Gastroesophageal sphincter (tissue), 4 donors: ENCODE results near the gene TDO2. TPM values are rescaled to one million over a fixed set of nuclear protein-coding genes. Genes with fewer than 3 reads are reported as not detected.

Source experiments
- ATAC-seq: fragments of 150-250 bp; one replicate; pipeline ENCODE4 v1.9.1; 2016; ENCODE audit warnings: mild to moderate bottlenecking, moderate library complexity
- H3K27ac ChIP-seq, 4 donors: fragments of 200-600 bp; sonication (generic) in 3 of 4; 1 replicate in 3 of 4; 2 replicates in 1 of 4; pipeline ENCODE4 v1.5.1; 2016 to 2019
- H3K27me3 ChIP-seq: fragments of 200-600 bp; sonication (generic); one replicate; pipeline ENCODE4 v1.5.1; 2019
- H3K36me3 ChIP-seq, 2 donors: fragments of 200-600 bp; sonication (generic); one replicate each; pipeline ENCODE4 v1.5.1; 2019; ENCODE audit warnings: control low read depth in 1 of 2
- H3K4me1 ChIP-seq, 3 donors: fragments of 200-600 bp; sonication (generic); 1 replicate in 2 of 3; 2 replicates in 1 of 3; pipeline ENCODE4 v1.5.1; 2016 to 2019; ENCODE audit warnings: control low read depth in 2 of 3
- H3K4me3 ChIP-seq, 2 donors: fragments of 200-600 bp; sonication (generic); one replicate each; pipeline ENCODE4 v1.5.1; 2019; ENCODE audit warnings: mild to moderate bottlenecking in 1 of 2, moderate library complexity in 1 of 2
- H3K9me3 ChIP-seq, 3 donors: fragments of 200-600 bp; sonication (generic); one replicate each; pipeline ENCODE4 v1.5.1; 2017 to 2019; ENCODE audit warnings: control low read depth in 2 of 3
- CTCF ChIP-seq, 4 experiments: fragments of 200-600 bp in 2 of 4; fragments of 450-650 bp in 2 of 4; sonication (generic) in 1 of 4; IDR thresholded peaks; one replicate each; pipeline ENCODE4 v1.5.1; 2017 to 2019; ENCODE audit warnings: antibody characterized with exemption in 4 of 4, mild to moderate bottlenecking in 2 of 4, moderate library complexity in 2 of 4
- EP300 ChIP-seq: sonication (generic); formaldehyde crosslinking; IDR thresholded peaks from one replicate; pipeline ENCODE4 v1.6.1; 2017; ENCODE audit warnings: antibody characterized with exemption, mild to moderate bottlenecking
- POLR2A ChIP-seq, 2 donors: fragments of 450-650 bp; IDR thresholded peaks; one replicate each; pipeline ENCODE4 v1.6.1; 2017; ENCODE audit warnings: antibody characterized with exemption in 2 of 2, mild to moderate bottlenecking in 2 of 2, moderate library complexity in 1 of 2
- POLR2AphosphoS5 ChIP-seq: sonication (generic); formaldehyde crosslinking; IDR thresholded peaks from one replicate; pipeline ENCODE4 v1.6.1; 2017; ENCODE audit warnings: antibody characterized with exemption
- WGBS, 2 donors: methylation state at CpG; one replicate each; pipeline ENCODE4 v1.1.5; 2018; ENCODE audit warnings: low coverage in 1 of 2; 5-methylcytosine and 5-hydroxymethylcytosine counted together
- total RNA-seq, 4 donors: library from RNA; depleted of rRNA; stranded (reverse); fragments of >200 nt; gene quantifications; one replicate each; pipeline ENCODE4 v1.1.0, GENCODE V29; 2016

The TDO2 gene
- total RNA-seq, 4 donors from 2014 or later = 0.08 TPM; not detected in 3

DNA sequence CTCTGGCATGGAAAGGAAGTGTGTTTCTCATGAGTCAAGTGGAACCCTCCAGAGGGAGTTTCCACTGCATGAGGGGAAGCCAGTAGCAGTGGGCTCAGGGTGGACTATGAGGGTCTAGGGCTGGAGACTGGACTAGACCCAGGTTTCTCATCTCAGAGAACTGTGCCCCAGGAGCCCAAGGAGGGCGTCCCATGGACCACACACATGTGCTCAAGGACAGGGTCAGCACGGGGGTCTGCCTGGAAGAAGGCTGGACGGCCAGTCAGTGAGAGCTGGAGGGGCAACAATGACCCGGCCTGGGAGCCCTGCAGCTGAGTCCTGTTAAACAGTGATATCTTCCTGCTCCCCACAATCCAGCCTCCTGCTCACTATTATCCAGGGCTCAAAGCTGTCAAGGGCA, 55.9 kb downstream of the TDO2 start:
- H3K36me3 ChIP-seq = no peaks in the 10 kb centered on the region
- H3K4me1 ChIP-seq = peaks cover 0 to 14% (median 0%) of the 10 kb centered on the region in 3 donors
- no peaks in the 10 kb centered on the region for H3K9me3 ChIP-seq
- no peak for TF ChIP-seq CTCF (IDR thresholded peaks at IDR 0.05)
- no peak for TF ChIP-seq POLR2AphosphoS5
- H3K27me3 ChIP-seq = no peaks in the 10 kb centered on the region
- H3K4me3 ChIP-seq = no peak overlapping the region
- no peak overlapping the region for H3K27ac ChIP-seq
- ATAC-seq = no peak
- 95% methylated on average over 2 of the region's 4 CpGs; no CpG with 5 or more reads in 1 of the 2 donors for WGBS, 2 donors

- Histone ChIP-seq H3K4me1 (peaks cover 0 to 12% (median 0%) of the 10 kb centered on the region in 3 donors), H3K27me3 (no peaks in the 10 kb centered on the region), H3K36me3 (no peaks in the 10 kb centered on the region), H3K27ac (peak overlapping the region in 2 of 4 donors; percentile 31 to 33), H3K9me3 (no peaks in the 10 kb centered on the region), H3K4me3 (no peak overlapping the region)
- peak; percentile 63 for ATAC-seq
- 8 to 18% methylated on average over 5 of the region's 5 CpGs for WGBS, 2 donors
- TF ChIP-seq POLR2A (IDR thresholded peaks at IDR 0.05) = no peak
- no peak for TF ChIP-seq EP300
Observed at GRCh38 chr4:155960522-155960921, 57.0 kb downstream of the TDO2 start.

DNA sequence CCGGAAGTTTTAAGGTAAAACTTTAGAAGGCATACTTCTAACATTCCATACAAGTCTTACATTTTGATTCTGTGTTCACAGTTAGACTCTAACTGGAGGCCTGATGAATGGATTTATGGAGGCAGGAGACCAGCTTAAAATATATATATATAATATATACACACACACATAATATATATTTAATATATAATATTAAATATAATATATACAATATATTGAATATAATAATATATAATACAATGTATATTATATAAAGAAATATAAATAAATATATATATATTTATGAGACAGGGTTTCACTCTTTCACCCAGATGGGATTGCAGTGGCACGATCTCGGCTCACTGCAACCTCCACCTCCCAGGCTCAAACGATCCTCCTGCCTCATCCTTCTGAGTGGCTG, 58.1 kb downstream of the TDO2 start:
- no peak for TF ChIP-seq CTCF (IDR thresholded peaks at IDR 0.05)
- TF ChIP-seq POLR2A (IDR thresholded peaks at IDR 0.05) = no peak
- TF ChIP-seq POLR2AphosphoS5 = no peak
- TF ChIP-seq EP300 = no peak
- Histone ChIP-seq H3K4me1 (peaks cover 0 to 12% (median 0%) of the 10 kb centered on the region in 3 donors), H3K9me3 (no peaks in the 10 kb centered on the region), H3K36me3 (no peaks in the 10 kb centered on the region), H3K27me3 (no peaks in the 10 kb centered on the region), H3K4me3 (no peak overlapping the region), H3K27ac (no peak overlapping the region)
- no peak for ATAC-seq
- WGBS, 2 donors = 75 to 91% methylated on average over 1 to 4 of the region's 4 CpGs

DNA sequence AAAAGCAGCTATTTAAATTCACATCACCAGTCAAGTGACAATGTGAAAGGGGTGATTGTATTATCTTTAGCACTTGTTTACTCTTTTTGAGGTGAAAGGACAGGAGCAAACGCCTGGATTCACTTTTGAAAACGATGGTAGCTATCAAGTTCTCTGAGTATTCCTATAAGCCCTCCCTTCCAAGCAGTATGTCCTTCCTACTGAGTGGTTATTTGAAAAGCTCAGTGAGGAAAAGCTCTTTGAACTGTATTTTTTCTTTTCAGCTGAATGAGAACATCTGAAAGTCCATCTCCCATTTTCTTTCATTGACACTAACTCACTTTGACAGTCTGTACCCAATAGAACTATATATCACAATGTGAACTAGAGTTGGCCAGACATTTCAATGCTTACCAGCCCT, 59.3 kb downstream of the TDO2 start:
- no peak overlapping the region for H3K27ac ChIP-seq
- H3K27me3 ChIP-seq = no peaks in the 10 kb centered on the region
- TF ChIP-seq CTCF (IDR thresholded peaks at IDR 0.05) (no peak), POLR2A (IDR thresholded peaks at IDR 0.05) (no peak), POLR2AphosphoS5 (no peak), EP300 (no peak)
- no peaks in the 10 kb centered on the region for H3K36me3 ChIP-seq
- peaks cover 0 to 12% (median 0%) of the 10 kb centered on the region in 3 donors for H3K4me1 ChIP-seq
- no peaks in the 10 kb centered on the region for H3K9me3 ChIP-seq
- H3K4me3 ChIP-seq = no peak overlapping the region
- 54% methylated on average over 2 of the region's 2 CpGs for WGBS, 2 donors
- no peak for ATAC-seq

GRCh38 chr4:155964016-155964891, 60.8 kb downstream of the TDO2 start:
- no peaks in the 10 kb centered on the region for H3K27me3 ChIP-seq
- no peak for TF ChIP-seq CTCF (IDR thresholded peaks at IDR 0.05)
- TF ChIP-seq POLR2AphosphoS5 = no peak
- no peak for TF ChIP-seq POLR2A (IDR thresholded peaks at IDR 0.05)
- no peak for TF ChIP-seq EP300
- peak; percentile 53 for ATAC-seq
- H3K36me3 ChIP-seq = no peaks in the 10 kb centered on the region
- no peaks in the 10 kb centered on the region for H3K9me3 ChIP-seq
- 60 to 88% methylated on average over 5 to 7 of the region's 8 CpGs for WGBS, 2 donors
- H3K4me3 ChIP-seq = no peak overlapping the region
- peak overlapping the region in 2 of 4 donors; percentile 27 to 34 for H3K27ac ChIP-seq
- H3K4me1 ChIP-seq = peaks cover 0 to 12% (median 0%) of the 10 kb centered on the region in 3 donors
